Measurements from ENCODE around the gene BMP5. TPM values are rescaled to one million over a fixed set of nuclear protein-coding genes. Genes with fewer than 3 reads are reported as not detected.

BMP5 gene
- total and polyA plus RNA-seq, 2 experiments from 2014 or later, result 123 to 127 TPM

DNA sequence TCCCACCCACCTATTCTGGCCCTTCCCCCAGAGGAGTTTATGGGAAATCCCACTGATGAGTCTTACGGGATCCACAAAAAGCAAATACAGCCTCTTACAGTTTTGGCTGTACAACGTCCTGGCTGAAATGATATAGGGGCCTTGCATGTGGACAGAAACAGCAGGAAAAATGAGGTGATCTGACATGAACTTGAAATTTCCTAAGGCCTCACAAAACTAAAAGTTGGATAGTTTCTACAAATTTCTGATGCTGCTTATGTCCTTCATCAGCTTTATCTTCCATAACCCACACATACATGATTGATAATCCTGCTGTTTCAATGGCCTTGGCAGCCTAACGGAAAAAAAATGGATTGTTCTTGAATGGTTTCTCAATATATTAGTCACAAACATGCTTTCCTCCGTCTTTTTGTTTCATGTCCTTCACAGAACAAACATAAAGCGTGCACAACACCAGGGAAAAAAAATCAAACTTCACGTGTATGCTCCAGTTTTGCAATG is 118.8 kb downstream of the BMP5 start:
- H3K27ac ChIP-seq, result peak overlapping the region; percentile 42
- H3K27me3 ChIP-seq, result no peaks in the 10 kb centered on the region
- H3K4me3 ChIP-seq, result no peak overlapping the region
- no peaks in the 10 kb centered on the region for H3K9me3 ChIP-seq (ENCODE audit: low read depth)
- H3K36me3 ChIP-seq, result peaks cover 65% of the 10 kb centered on the region
- TF ChIP-seq CTCF (IDR thresholded peaks at IDR 0.05; ENCODE audit: low read depth, low read length), result no peak
- DNase-seq (ENCODE audit: low read depth in 1 of 2, low spot score in 1 of 2), result peak in 1 of 2 donors; percentile 5
- no peaks in the 10 kb centered on the region for H3K4me1 ChIP-seq (ENCODE audit: low read depth)

DNA sequence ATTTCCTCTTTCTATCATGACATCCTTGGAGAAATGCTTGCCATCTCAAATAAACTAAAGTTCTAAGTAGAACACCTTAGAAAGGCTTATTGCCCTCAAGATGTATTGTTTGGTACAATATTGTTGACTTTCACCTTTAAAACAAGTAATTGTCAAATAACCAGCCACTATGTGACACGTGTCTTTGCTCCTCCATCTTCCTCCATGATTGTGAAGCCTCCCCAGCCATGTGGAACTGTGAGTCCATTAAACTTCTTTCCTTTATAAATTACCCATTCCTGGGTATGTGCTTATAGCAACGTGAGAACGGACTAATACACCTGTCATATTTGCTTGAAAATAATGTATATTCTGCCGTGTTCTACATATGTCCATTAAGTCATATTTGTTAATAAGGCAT is 126.5 kb downstream of the BMP5 start:
- DNase-seq (ENCODE audit: low read depth in 1 of 2, low spot score in 1 of 2), result no peak
- TF ChIP-seq CTCF (IDR thresholded peaks at IDR 0.05; ENCODE audit: low read depth, low read length), result no peak
- no peaks in the 10 kb centered on the region for H3K4me1 ChIP-seq (ENCODE audit: low read depth)
- H3K27me3 ChIP-seq, result no peaks in the 10 kb centered on the region
- no peak overlapping the region for H3K4me3 ChIP-seq
- H3K27ac ChIP-seq, result no peak overlapping the region
- no peaks in the 10 kb centered on the region for H3K9me3 ChIP-seq (ENCODE audit: low read depth)
- H3K36me3 ChIP-seq, result peaks cover 12% of the 10 kb centered on the region

DNA sequence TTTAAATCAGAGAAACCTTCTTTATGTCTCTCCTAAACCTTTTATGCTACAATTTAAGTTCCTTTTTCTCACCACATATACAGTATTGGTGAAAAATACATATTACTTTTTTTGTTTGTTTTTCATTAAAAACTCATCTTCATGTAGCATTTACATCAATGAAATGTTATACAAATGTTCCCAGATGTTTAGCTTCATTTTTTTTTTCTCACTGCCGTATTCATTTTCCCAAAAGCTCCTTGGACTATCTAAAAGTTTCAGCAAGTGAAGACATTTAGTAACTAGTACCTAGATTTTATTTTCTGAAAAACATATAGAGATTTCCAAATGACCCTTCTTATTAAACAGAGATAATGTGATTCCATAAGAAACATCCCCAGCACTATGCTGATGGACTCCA is 128.9 kb downstream of the BMP5 start:
- Histone ChIP-seq H3K9me3 (ENCODE audit: low read depth) (no peaks in the 10 kb centered on the region), H3K27me3 (no peaks in the 10 kb centered on the region), H3K36me3 (no peaks in the 10 kb centered on the region), H3K27ac (no peak overlapping the region), H3K4me3 (no peak overlapping the region), H3K4me1 (ENCODE audit: low read depth) (no peaks in the 10 kb centered on the region)
- no peak for TF ChIP-seq CTCF (IDR thresholded peaks at IDR 0.05; ENCODE audit: low read depth, low read length)
- no peak for DNase-seq (ENCODE audit: low read depth in 1 of 2, low spot score in 1 of 2)

DNA sequence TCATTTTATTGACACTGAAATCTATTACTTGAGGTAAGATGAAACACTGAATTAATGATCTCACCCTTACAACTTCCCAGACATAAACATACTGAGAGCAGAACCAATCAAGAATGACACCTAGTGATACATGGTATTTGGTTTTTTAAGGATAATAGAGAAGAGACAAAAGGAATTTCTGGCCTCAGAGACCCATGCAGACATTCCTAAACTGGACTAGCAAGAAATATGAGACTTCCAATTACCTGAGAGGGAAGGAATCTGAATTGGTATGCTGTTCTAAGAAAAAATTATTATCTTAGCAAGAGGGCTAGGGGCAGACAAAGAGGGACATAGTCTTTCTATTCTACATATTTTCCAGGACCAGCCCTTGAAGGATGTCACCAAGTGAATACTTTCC is 141.1 kb downstream of the BMP5 start:
- Histone ChIP-seq H3K27me3 (no peaks in the 10 kb centered on the region), H3K4me1 (ENCODE audit: low read depth) (no peaks in the 10 kb centered on the region), H3K36me3 (no peaks in the 10 kb centered on the region), H3K4me3 (no peak overlapping the region), H3K9me3 (ENCODE audit: low read depth) (no peaks in the 10 kb centered on the region), H3K27ac (no peak overlapping the region)
- no peak for TF ChIP-seq CTCF (IDR thresholded peaks at IDR 0.05; ENCODE audit: low read depth, low read length)
- DNase-seq (ENCODE audit: low read depth in 1 of 2, low spot score in 1 of 2), result no peak

GRCh38 chr6:55729665-55730064 is 145.7 kb downstream of the BMP5 start:
- no peak for TF ChIP-seq CTCF (IDR thresholded peaks at IDR 0.05; ENCODE audit: low read depth, low read length)
- H3K9me3 ChIP-seq (ENCODE audit: low read depth), result no peaks in the 10 kb centered on the region
- no peaks in the 10 kb centered on the region for H3K36me3 ChIP-seq
- no peak for DNase-seq (ENCODE audit: low read depth in 1 of 2, low spot score in 1 of 2)
- H3K4me1 ChIP-seq (ENCODE audit: low read depth), result no peaks in the 10 kb centered on the region
- H3K27me3 ChIP-seq, result no peaks in the 10 kb centered on the region
- no peak overlapping the region for H3K27ac ChIP-seq
- H3K4me3 ChIP-seq, result no peak overlapping the region

GRCh38 chr6:55726144-55726543 is 149.2 kb downstream of the BMP5 start:
- no peak for TF ChIP-seq CTCF (IDR thresholded peaks at IDR 0.05; ENCODE audit: low read depth, low read length)
- DNase-seq (ENCODE audit: low read depth in 1 of 2, low spot score in 1 of 2), result no peak
- Histone ChIP-seq H3K4me3 (no peak overlapping the region), H3K27me3 (no peaks in the 10 kb centered on the region), H3K36me3 (no peaks in the 10 kb centered on the region), H3K27ac (no peak overlapping the region), H3K9me3 (ENCODE audit: low read depth) (no peaks in the 10 kb centered on the region), H3K4me1 (ENCODE audit: low read depth) (no peaks in the 10 kb centered on the region)
